HCT116 (cell line): ENCODE data around the gene HOXC11.

Experiments used
- POLR2AphosphoS5 ChIP-seq: IDR thresholded peaks from 2 replicates; pipeline ENCODE4 v1.6.1; 2011; ENCODE audit warnings: mild to moderate bottlenecking, low read depth, low read length, moderate library complexity
- YY1 ChIP-seq: IDR thresholded peaks from 2 replicates; pipeline ENCODE4 v1.6.1; 2011; ENCODE audit warnings: low read length, low read depth, moderate library complexity, mild to moderate bottlenecking; ENCODE audit not compliant: insufficient replicate concordance; ENCODE audit errors: extremely low read depth
- TF ChIP-seq, protein P1 (sequence below): IDR thresholded peaks from 2 replicates; pipeline ENCODE4 v1.6.1; 2012; ENCODE audit warnings: low read depth

DNA sequence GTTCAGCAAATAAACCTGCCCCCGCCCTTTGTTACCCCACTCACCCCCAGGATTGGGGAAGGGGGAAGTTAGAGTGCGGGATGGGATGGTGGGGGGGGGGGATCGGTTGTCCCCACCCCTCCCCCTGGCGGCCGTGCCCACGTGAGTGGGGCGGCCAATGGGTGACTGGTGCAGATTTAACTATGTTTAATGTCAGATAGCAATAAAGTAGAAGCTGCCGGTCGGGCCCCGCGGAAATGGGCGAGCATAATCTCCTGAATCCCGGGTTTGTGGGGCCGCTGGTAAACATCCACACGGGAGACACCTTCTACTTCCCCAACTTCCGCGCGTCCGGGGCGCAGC, 18.3 kb upstream of the HOXC11 start, which contains the start of gene HOXC12:
- TF ChIP-seq, protein P1, sequence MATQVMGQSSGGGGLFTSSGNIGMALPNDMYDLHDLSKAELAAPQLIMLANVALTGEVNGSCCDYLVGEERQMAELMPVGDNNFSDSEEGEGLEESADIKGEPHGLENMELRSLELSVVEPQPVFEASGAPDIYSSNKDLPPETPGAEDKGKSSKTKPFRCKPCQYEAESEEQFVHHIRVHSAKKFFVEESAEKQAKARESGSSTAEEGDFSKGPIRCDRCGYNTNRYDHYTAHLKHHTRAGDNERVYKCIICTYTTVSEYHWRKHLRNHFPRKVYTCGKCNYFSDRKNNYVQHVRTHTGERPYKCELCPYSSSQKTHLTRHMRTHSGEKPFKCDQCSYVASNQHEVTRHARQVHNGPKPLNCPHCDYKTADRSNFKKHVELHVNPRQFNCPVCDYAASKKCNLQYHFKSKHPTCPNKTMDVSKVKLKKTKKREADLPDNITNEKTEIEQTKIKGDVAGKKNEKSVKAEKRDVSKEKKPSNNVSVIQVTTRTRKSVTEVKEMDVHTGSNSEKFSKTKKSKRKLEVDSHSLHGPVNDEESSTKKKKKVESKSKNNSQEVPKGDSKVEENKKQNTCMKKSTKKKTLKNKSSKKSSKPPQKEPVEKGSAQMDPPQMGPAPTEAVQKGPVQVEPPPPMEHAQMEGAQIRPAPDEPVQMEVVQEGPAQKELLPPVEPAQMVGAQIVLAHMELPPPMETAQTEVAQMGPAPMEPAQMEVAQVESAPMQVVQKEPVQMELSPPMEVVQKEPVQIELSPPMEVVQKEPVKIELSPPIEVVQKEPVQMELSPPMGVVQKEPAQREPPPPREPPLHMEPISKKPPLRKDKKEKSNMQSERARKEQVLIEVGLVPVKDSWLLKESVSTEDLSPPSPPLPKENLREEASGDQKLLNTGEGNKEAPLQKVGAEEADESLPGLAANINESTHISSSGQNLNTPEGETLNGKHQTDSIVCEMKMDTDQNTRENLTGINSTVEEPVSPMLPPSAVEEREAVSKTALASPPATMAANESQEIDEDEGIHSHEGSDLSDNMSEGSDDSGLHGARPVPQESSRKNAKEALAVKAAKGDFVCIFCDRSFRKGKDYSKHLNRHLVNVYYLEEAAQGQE, result no peak
- TF ChIP-seq POLR2AphosphoS5 (no peak), YY1 (no peak)
